Activated CD4-positive, alpha-beta T cell treated with anti-CD3 and anti-CD28 coated beads, Interleukin-2, amount 50 U/mL, for 4 hours (primary cell): ENCODE results near the gene ZNF778.
"Not testable (repeated sequence)": the region's sequence is repeated elsewhere in the genome, so short reads cannot be mapped to it uniquely, and the experiment has no call there.

Experiments
- DNase-seq, 2 experiments: peaks; one replicate each; pipeline ENCODE4 v3.0.0-alpha.2; 2020

ZNF778 gene

DNA sequence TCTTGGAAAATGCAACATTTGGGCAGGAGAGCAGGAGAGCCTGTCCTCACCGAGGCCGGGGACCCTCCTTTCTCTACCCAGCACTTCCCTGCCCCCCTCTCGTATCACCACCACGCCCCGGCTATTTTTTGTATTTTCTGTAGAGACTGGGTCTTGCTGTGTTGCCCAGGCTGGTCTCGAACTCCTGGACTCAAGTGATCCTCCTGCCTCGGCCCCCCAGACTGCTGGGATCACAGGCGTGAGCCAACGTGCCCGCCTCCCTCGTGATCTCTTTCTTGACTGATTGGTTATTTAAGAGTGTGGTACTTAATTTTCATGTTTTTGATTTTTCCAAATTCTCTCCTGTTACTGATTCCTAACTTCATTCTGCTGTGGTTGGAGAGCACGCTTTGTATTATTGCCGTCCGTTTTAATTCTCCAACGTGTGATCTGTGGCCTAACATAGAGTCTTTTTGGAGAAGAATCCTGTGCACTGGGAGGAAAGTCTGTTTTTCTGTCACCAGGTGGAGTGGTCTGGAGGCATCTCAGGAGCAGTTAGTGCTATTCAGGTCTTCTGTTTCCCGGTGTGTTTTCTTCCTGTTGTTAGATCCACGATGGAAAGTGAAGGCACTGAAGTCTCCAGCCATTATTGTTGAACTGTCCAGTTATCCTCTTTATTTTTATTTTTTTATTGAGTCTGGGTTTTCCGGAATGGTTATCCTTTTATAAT lies 40.4 kb downstream of the ZNF778 start:
- no peak for DNase-seq

DNA sequence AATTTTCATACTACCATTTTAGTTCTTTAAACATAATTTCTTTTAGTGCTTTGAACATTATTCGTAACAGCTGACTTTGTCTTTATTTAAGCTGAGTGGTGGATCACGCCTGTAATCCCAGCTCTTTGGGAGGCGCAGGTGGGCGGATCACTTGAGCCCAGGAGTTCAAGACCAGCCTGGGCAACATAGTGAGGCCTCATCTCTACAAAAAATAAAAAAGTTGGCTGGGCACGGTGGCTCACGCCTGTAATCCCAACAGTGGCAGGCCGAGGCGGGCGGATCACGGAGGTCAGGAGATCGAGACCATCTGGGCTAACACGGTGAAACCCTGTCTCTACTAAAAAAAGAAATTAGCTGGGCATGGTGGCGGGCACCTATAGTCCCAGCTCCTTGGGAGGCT lies 42.4 kb downstream of the ZNF778 start:
- DNase-seq: not testable (repeated sequence)

DNA sequence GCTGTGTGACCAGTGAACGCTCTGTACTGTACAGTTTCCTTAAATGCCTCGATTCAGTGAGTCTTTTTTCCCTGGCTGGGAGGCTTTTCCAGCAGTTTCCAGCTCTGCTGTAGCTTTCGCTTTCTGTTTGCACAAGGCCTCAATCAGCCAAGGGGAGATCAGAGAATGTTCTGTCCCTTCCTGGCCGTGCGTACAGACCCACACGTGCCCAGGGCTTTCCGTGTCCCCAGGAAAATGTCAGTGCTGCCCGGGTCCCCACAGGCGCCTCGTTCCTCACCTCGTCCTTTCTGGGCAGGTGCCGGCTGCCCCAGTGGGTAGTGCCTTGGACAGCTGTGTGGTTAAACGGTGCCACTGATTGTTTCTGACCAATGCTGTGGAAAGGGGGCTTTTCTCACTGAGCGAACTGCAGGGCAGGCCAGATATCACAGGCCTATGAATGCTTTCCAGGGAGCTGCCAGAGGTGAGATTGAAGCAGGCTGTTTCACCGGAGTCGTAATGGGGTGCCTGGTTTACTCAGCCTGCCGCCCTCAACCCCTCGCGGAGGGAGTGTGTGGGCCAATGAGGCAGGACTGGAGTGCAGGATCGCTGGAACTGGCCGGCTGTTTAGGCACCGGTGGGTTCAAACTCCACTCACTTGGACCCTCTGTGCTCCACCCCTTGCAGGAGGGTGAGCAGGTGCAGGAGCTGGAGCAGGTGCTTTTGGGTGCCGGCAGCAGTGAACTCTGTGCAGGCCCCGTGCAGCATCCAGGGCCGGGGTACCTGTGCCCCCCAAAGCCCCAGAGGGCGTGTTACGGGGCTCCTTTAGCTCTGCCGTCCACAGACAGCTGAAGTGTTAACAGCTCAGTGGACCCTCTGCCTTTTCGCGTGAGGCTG lies 44.4 kb downstream of the ZNF778 start:
- no peak for DNase-seq

DNA sequence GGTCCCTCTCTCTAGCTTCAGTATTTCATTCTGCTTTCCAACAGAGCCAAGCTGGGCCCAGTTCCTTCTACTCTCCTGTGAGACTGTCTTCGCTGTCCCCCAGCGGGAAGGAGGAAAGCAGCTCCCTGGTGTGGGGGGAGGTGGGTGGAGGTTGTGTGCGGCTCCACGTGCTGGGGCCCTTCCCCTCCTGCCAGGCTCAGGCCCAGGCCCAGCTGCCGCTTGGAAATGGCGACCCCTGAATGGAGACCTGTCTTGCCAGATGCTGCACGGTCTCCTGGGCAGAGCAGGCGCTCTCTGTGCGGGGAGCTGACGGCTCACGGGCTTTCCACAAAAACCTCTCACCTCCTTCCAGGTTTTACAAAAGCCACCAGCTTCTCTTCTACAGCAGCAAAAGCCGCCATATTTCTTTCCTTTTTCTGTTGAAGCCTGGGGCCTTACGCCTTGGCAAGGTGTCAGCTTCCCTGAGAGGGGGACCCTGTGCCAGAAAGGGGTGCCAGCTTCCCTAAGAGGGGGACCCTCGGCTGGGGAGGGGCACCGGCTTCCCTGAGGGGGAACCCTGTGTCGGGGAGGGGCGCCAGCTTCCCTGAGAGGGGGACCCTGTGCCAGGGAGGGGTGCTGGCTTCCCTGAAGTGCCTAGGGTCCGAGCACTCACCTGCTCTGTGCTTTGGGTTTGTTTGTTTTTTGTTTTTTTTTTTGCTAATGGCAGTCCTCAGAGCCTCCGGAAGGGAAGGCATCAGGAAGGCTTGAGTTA lies 47.5 kb downstream of the ZNF778 start:
- no peak for DNase-seq

DNA sequence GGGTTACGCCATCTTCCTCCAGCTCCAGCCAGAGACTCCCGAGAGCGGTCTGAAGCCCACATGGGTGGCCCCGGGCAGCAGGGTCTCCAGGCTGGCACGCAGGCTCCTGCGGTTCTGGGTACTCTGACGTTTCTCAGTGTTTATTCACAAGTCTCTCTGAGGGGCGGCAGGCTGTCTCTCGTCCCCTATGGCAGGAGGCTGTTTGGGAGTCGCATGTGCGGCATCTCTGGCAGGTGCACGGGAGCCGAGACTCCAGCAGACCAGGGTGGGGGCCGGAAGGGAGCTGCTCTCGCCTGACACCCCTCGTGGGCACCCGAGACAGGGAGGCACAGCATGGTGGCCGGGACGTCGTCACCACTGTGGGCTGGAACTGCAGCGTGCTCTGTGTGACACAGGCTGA lies 48.1 kb downstream of the ZNF778 start:
- no peak for DNase-seq

DNA sequence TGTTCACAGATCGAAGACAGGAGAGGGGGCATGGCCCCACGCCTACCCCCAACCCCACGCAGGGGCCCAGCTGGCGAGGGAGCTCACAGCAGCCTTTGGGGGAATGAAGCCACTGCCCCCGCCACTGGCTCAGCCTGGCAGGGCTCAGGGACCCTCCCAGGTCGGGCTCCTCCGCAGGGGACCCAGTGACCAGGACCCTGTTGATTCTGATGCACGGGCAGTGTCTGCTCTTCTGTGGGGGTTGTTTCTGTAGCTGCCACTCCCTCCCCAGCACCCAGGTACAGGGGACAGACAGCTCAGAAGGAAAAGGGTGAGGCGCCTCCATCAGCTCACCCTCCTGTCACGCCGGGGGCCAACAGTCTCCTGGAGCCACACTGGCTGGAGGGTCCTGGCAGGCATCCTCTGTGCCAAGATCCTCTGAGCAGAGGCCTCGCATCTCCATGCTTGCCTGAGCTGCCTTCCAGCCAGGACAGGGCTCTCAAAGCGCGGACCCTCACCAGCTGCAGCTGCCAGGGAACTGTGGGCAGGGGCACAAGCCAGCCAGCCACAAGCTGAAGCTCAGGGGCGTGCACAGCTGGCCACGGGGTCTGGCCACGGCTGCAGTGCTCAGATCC lies 49.1 kb downstream of the ZNF778 start:
- no peak for DNase-seq

DNA sequence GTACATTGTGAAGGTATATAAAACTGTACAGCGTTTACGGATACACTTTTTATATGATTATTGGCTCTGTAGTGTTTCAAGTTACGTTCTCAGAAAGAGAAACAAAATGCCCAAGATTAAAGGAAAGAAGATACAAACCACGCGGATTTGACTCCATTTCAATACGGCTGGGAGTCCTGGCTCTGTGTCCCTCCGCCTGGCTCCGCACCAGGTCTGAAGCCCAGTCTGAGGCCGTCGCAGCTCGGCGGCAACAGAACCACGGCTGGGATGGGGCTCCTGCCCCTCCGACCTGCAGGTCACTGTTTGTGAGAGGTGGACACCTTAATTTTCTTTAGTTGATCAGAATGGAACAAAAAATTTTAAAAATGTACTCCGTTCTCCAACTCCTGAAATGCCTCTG lies 50.2 kb downstream of the ZNF778 start:
- DNase-seq: not testable (repeated sequence)

DNA sequence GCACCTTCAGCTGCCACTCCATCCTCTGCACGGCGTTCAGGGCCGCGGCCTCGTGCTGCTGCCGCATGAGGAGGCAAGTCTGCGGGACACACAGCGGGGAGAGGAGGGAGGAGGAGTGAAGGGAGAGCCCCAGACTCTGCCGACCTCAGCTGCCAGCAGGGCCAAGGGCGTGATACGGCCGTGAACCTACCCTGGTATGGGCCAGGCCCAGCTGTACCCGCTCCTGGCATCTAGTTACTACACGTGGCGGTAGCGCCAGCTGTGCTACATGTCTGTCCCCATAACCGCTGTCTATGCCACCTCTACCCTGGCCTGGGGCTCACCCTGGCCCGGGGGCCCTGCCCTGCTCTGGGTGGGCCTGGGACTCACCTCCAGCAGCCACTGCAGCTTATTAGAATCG lies 51.1 kb downstream of the ZNF778 start:
- DNase-seq: no peak

DNA sequence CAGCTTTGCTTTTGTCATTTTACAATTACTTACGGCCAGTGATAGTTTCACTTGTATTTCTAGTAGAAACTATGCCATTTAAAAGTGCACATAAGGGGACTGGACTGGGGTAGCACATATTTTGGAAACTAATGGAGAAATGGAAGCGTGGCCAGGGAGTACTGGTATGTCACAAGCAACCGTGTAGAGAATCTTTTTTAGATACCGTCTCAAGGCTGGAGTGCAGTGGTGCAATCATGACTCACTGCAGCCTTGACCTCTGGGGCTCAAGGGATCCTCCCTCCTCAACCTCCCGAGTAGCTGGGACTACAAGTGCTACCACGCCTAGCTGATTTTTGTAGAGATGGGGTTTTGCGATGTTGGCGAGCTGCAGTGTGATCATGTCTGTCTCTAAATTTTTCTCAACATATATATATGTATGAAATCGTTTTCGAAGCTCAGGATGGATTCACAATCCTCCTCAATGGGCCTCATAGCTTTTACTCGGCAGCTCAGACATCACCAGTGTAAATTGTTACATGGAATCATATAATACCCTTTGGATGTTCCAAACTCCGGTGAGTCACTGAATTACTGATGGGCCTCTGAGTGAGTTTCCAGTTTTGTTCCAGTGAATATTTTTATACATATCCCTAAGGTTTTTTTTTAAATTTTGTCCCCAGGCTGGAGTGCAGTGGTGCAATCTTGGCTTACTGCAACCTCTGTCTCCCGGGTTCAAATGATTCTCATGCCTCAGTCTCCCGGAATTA lies 51.7 kb downstream of the ZNF778 start:
- no peak for DNase-seq

DNA sequence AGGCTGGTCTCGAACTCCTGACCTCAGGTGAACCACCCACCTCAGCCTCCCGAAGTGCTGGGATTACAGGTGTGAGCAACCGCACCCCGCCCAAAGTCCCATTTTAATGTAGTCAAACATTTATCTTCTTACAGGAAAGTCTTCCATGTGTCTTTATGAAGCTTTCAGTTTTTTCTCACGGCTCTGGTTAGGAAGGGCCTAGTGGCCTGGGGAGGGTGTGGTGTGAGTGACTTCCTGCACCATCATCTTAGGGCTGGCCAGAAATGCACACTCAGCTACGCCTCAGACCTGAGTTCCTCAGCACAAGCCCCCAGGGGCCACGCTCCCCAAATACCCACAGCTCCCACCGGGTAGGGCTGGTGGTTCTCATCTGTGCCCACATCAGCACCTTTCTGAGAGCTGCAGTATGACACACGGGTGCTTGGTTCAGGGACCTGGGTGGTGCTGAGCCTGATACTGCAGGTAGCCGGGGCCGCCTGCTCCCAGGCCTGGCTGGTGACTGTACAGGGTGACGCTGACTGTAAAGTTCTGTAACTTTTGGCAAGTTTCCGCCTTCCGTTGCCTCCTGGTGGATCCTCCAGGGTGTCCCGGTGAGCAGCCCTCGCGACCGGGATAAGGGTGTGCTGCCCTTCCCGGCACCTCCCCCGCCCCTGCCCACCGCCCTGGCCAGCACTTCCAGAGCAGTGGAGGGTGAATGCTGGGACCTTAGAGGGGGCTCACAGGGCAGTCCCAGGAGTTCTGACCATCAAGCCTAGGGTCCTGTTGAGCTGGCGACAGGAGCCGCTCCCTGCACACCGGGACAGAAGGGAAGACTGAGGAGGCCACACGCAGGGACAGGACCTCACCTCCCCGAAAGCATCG lies 52.5 kb downstream of the ZNF778 start:
- no peak for DNase-seq

DNA sequence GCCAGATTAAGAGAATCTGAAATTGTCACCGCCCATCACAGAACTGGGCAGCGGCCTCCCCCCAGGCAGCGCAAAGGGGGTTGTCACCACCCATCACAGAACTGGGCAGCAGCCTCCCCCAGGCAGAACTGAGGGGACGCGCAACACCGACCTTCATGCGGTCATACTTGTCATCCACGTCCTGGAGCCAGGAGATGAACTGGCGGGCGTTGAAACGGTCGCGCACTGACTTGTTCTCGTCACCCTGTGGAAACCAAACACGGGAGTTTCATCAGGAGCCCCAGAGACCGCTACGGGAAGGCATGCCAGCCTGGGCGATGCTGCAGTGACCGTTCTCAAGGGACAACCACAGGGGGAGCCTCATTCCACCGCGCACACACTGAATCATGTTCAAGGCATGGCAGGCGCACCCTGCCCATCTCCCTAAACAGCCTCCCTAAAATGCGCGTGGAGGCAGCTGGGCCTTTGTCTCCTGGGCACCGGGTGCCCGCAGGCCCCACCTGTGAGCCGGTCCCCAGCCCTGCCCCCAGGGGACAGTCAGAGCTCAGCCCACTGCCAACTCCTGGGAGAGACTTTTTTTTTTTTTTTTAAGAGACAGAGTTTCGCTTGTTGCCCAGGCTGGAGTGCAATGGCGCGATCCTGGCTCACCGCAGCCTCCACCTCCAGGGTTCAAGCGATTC lies 53.3 kb downstream of the ZNF778 start:
- no peak for DNase-seq

DNA sequence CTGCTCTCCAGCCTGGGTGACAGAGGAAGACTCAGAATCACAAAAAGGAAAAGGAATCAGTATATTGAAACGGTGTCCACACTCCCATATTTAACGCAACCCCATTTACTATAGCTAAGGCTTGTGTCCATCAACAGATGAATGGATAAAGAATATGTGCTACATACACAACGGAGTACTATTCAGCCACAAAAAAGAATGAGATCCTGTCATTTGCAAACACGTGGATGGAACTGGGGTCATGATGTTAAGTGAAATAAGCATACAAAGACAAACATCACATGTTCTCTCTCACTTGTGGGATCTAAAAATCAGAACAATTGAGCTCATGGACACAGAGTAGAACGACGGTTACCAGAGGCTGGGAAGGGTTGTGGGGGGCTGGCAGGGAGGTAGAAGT lies 55.1 kb downstream of the ZNF778 start:
- DNase-seq: no peak

DNA sequence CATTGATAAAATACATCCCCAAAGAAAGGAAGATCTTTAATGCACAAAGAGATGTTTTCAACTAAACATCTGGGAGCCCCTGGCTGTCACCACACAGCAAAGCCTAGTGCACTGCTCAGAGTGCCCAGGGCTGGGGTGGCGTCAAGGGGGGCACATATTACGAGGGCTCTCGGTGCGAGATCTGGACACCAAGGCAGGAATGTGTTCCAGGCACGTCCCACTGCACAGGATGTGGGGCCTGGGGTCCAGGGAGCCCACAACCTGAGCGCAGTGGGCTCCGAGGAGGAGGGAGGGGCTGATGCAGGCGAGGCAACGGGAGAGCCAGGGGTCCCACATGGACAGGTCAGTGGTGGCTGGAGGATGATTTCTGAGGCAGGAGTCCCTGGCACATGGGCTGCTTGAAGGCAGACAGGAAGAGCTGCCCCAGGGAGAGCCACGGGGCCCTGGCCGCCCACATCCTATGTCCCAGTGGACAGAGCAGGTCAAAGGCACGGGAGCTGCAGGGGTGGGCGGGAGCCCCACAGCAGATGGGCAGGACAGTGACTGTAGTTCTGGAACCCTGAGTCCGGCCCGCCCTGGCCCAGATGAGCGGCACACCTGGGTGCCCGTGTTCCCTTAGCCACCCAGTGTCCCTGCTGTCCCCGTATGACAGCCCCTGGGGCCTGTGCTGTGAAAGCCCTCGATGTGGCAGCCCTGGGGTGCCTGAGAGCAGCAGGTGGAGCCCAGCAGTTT lies 56.4 kb downstream of the ZNF778 start:
- DNase-seq: no peak

DNA sequence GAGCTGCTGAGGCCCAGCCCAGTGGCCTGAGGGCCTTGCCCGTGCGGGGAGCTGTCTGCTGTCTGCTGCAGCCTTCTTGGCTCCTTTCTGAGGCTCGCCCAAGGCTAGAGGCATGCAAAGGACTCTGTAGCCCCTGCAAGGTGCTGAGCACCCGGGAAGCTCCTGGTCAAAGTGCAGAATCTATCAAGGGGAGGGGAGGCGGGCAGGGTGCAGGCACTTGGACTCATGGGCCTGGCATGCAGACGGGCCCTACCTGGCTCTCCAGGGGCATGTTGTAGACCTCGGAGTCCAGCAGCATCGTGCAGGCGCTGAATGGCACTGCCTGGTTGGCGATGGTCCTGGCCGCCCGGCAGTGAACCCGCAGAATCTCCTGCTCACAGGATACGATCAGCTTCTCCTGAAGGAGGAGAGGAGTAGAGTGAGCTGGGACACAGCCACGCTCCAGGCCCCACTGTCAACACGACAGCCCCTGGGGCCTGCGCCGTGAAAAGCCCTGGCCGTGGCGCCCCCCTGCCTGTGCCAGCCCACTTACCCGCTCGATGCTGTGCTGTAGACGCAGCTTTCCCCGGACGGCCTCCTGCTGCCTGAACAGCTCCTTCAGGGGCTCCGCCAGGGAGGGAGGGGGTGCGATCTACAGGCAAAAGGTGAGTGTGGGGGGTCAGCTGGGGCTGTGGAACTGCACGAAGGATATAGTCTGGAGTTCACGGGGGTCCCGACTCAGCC lies 57.2 kb downstream of the ZNF778 start:
- DNase-seq: no peak

DNA sequence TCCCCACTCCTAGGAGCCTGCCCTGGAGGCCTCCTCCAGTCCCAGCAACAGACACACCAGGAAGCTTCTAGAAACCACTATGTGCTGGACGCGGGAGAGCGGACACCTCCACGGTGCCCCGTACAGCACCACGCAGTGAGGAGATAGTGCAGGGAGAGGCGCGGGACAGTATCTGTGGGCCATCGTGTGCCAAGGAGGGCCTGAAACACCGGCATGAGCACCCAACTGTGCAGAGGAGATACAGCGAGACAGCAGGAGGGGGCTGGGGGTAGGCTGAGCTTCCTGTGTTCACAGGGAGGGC lies 57.7 kb downstream of the ZNF778 start:
- no peak for DNase-seq

DNA sequence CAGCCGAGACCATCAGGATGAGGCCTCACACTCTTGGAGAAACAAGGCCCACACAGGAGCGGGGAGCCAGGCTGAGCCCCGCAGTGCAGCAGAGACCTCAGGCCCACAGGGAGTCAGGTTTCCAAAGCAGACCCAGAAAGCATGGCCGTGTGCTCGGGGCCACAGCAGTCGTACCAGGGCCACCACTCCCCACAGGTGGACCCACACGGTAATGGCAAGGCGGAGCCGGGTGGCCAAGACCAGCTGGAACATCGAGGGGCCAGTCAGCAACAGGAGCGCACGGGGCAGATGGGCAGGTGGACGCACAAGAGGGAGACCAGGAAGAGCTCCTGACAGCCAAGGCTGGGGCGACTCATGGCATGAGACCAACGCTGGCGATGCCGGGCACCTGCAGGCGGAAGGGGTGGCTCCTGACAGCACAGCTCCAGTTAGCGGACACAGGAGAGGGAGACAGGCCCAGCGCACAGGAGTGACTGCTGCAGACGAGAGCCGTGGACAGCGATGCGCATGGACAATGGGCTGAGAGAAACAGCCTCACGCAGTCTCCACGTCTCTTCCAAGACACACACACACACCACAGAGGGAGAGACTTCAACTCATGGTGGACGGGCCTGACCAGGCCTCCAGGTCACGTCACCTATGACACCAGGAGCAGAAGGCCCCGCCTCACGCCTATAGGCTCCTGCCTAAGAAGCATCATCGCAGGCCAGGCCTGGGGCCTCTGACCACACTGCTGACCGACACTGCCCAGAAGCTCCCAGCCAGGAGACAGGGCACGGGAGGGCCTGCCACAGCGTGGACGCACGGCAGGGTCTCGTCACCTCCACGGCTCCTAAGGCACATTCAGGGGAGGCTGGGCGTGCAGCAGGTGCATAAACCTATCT lies 58.6 kb downstream of the ZNF778 start:
- DNase-seq: no peak

DNA sequence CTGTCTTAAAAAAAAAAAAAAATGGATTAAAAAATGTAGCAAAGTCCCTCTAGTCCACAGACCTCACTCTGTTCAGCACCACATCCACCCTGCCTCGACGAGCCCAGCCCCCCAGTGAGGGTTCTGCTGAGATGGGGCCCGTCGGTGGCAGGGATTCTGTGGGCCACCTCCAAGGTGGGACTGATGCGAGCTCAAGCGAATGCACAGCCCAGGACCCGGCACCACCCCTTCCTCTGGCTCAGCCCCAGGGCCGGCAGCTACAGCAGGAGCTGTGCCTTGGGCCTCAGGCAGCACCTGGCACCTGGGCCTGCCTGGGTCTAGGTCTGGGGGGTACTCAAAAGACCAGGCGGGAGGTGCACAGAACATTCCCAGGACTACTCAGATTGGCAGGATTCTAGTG lies 59.5 kb downstream of the ZNF778 start:
- DNase-seq: no peak

DNA sequence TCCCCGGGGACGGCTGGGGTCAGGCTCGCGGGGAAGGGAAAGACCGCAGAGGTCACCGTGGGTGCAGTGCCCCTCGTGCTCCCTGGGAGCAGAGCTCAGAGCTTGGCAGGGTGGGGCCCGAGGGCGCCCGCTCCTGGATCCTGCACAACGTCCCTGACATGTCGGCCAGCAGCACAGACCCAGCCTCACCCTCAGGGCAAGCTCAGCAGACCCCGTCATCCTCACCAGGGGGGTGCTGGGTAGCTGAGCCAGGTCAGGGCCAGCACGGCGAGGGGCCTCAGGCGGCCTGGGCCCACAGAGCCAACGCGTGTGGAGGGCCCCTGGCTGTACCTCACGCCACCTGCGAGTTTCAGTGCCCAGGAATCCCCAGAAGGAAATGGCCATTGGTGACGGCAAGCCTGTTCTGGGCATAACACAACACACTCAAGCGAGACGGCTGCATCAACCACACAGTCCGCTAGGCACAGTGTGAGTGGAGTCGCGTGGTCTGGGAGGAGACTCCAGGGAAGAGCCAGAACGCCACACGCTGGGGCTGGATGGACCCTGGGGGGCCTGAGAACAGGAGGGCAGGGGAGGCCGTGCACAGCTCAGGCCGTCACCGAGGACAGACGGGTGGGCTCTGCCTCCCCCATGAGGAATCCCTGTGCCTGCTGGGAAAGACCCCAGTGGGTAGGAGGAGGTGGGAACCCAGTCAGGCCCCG lies 60.3 kb downstream of the ZNF778 start:
- DNase-seq: no peak
